Activated CD4-positive, alpha-beta T cell treated with anti-CD3 and anti-CD28 coated beads, Interleukin-2, amount 10 ng/mL, durations not matched to agents 7 days and 5 days (primary cell): ENCODE measurements around the gene BTAF1. TPM values are rescaled to one million over a fixed set of nuclear protein-coding genes. Genes with fewer than 3 reads are reported as not detected.

Source experiments
- CTCF ChIA-PET: fragments of 350-600 bp; sonication (Branson Sonifier 250); formaldehyde crosslinking; loops from one replicate; lab custom pipeline; 2021; ENCODE audit warnings: antibody characterized with exemption; lab: Charles Lee
- POLR2A ChIA-PET: fragments of 350-600 bp; sonication (Branson Sonifier 250); formaldehyde crosslinking; loops from one replicate; lab custom pipeline; 2021; ENCODE audit warnings: antibody characterized with exemption; lab: Charles Lee
- DNase-seq: peaks from one replicate; pipeline ENCODE4 v3.0.0-alpha.2; 2020
- H3K27ac Mint-ChIP-seq: one replicate; pipeline ENCODE4 v1.8.0; 2021; ENCODE audit warnings: mild to moderate bottlenecking, moderate library complexity, mixed read lengths
- H3K27me3 Mint-ChIP-seq: one replicate; pipeline ENCODE4 v1.8.0; 2021; ENCODE audit warnings: mixed read lengths
- H3K36me3 Mint-ChIP-seq: one replicate; pipeline ENCODE4 v1.8.0; 2021; ENCODE audit warnings: low read depth, mixed read lengths
- H3K4me1 Mint-ChIP-seq: one replicate; pipeline ENCODE4 v1.8.0; 2021; ENCODE audit warnings: mixed read lengths
- H3K4me3 Mint-ChIP-seq: one replicate; pipeline ENCODE4 v1.8.0; 2021; ENCODE audit warnings: mild to moderate bottlenecking, moderate library complexity, mixed read lengths
- H3K9me3 Mint-ChIP-seq: one replicate; pipeline ENCODE4 v1.8.0; 2021; ENCODE audit warnings: mixed read lengths
- total RNA-seq, 2 experiments: library from RNA; stranded (reverse); gene quantifications; one replicate each; pipeline ENCODE4 v1.2.3, GENCODE V29; 2021

The BTAF1 gene
- total RNA-seq, 2 experiments from 2014 or later = 41.9 to 47.3 TPM

DNA sequence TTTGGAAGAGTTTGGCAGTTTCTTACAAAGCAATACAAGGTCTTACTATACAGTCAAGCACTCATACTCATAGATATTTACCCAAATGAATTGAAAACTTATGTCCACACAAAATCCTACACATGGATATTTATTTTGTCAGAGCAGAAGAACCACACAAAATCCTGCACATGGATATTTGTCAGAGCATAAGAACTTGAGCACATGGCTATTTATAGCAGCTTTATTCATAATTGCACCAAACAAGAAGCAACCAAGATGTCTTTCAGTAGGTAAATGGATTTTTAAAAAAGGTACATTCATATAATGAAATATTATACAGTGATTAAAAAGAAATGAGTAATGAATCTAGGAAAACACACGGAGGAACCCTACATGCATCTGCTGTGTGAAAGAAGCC is 115.4 kb downstream of the BTAF1 start:
- CTCF ChIA-PET = interaction anchor here (0.6 kb wide), 1 partner anchor 19 kb away, joined by 3 read pairs; no protein-coding TSS in a partner anchor
- POLR2A ChIA-PET = no interaction called here
- Mint-ChIP-seq H3K4me1 (no peaks in the 10 kb centered on the region), H3K36me3 (peaks cover 14% of the 10 kb centered on the region), H3K9me3 (no peaks in the 10 kb centered on the region), H3K4me3 (no peak overlapping the region), H3K27ac (no peak overlapping the region), H3K27me3 (no peaks in the 10 kb centered on the region)
- no peak for DNase-seq

DNA sequence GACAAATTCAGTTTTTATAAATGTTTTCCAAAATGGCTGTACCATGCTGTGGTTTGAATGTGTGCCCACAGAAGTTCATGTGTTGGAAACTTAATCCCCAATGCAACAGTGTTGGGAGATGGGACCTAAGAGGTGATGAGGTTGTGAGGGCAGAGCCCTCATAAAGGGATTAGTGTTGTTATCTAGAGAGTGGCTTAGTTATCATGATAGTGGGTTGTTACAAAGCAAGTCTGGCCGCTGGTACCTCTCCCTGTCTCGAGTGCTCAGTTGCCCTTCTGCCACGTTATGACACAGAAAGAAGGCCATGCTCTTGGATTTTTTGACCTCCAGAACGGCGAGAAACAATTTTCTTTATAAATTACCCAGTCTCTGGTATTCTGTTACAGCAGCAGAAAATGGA is 119.0 kb downstream of the BTAF1 start:
- no peaks in the 10 kb centered on the region for H3K27me3 Mint-ChIP-seq
- ChIA-PET POLR2A (no interaction called here), CTCF (no interaction called here)
- no peak overlapping the region for H3K27ac Mint-ChIP-seq
- no peak for DNase-seq
- H3K4me3 Mint-ChIP-seq = no peak overlapping the region
- H3K4me1 Mint-ChIP-seq = peaks cover 3% of the 10 kb centered on the region
- H3K36me3 Mint-ChIP-seq = peaks cover 2% of the 10 kb centered on the region
- H3K9me3 Mint-ChIP-seq = no peaks in the 10 kb centered on the region

DNA sequence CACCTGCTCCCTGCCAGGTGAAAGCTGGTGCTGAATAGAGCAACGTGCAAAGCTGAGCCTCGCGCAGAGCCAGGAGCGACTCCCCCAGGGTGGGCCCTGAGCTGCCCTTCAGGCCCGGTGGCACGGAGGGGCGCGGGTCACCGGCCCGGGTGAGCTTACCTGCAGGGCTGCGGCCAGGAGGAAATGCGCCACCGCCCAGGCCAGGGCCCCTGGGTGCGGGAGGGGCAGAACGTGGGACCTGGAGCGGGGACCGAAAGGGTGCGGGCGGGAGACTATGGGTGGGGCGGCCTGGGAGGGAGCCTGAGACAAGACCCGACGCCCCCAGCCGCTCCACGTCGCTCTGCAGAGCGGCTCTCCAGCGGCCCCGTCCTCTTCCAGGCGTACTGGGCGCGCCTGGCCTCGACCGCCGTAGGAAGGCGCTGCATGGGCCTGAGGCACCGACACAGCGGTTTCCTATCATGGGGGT is 122.1 kb downstream of the BTAF1 start:
- Mint-ChIP-seq H3K4me1 (peaks cover 13% of the 10 kb centered on the region), H3K27ac (no peak overlapping the region), H3K4me3 (no peak overlapping the region), H3K27me3 (no peaks in the 10 kb centered on the region), H3K9me3 (no peaks in the 10 kb centered on the region), H3K36me3 (no peaks in the 10 kb centered on the region)
- CTCF ChIA-PET = interaction anchor here (0.5 kb wide), 1 partner anchor 177 kb away, joined by 3 read pairs; no protein-coding TSS in a partner anchor
- no peak for DNase-seq
- POLR2A ChIA-PET = no interaction called here

DNA sequence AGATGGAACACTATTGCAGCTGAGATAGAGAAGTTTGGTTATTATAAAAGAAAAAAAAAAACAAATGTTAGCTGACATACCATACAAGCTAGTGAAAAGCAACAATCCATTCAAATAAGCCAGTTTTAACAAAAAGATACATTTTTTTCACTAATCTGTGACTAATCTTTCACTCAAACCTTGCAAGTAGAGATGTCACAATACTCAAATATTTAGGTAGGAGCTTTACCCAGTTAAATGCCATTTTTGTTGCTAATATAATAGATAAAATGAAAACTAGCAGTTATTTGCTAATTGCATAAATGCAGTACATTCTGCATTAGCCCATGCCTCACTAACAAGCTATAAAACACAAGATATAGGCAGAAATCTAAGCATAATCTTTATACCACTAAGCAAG is 123.6 kb downstream of the BTAF1 start:
- H3K4me3 Mint-ChIP-seq = no peak overlapping the region
- no peak overlapping the region for H3K27ac Mint-ChIP-seq
- no peak for DNase-seq
- H3K36me3 Mint-ChIP-seq = no peaks in the 10 kb centered on the region
- H3K9me3 Mint-ChIP-seq = no peaks in the 10 kb centered on the region
- peaks cover 13% of the 10 kb centered on the region for H3K4me1 Mint-ChIP-seq
- ChIA-PET POLR2A (interaction anchor here (0.7 kb wide), 1 partner anchor 12 kb away, joined by 3 read pairs; no protein-coding TSS in a partner anchor), CTCF (interaction anchor here (0.8 kb wide), 1 partner anchor 17 kb away, joined by 3 read pairs; no protein-coding TSS in a partner anchor)
- no peaks in the 10 kb centered on the region for H3K27me3 Mint-ChIP-seq

DNA sequence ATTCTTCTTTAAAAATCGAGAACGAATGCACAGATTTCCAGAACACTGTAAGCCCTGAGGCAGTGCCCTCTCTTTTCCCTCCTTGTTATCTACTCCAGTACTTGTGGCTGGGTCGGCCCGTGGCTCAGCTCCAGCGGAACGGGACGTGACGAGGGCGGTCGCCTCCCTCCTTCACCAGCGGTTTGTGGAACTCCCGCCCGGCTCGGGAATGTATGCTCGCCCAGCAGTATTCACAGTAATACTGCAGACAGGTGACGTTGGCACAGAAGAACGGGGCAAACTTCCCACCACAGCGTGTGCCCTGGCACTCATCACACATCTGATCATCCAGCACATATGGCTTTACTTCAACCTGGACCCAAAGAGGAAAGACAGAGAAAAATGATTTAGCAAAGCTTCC is 128.5 kb downstream of the BTAF1 start:
- Mint-ChIP-seq H3K9me3 (no peaks in the 10 kb centered on the region), H3K27ac (no peak overlapping the region), H3K27me3 (no peaks in the 10 kb centered on the region), H3K4me1 (peaks cover 18% of the 10 kb centered on the region), H3K36me3 (no peaks in the 10 kb centered on the region), H3K4me3 (no peak overlapping the region)
- ChIA-PET CTCF (interaction anchor here (0.6 kb wide), 1 partner anchor 135 kb away, joined by 4 read pairs; no protein-coding TSS in a partner anchor), POLR2A (no interaction called here)
- DNase-seq = no peak

DNA sequence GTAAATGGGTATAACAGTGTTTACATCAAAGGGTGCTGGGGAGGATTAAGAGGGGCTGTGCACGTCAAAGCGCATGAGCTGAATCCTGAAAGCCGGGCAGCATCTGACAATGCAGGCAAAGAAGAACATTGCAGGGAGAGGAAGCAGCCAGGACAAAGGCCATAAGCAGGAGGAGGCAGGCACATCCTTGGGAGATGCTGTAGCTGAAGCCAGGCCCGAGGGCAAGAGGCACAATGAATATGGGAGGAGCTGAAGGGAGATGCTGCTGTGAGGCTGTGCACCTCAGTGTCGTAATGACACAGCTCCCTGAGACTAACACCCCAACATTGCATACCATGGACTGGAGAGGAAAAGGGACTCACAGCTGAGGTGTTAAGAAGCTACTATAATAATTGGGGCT is 129.2 kb downstream of the BTAF1 start:
- POLR2A ChIA-PET = no interaction called here
- no peaks in the 10 kb centered on the region for H3K36me3 Mint-ChIP-seq
- H3K27ac Mint-ChIP-seq = no peak overlapping the region
- peaks cover 13% of the 10 kb centered on the region for H3K4me1 Mint-ChIP-seq
- H3K4me3 Mint-ChIP-seq = no peak overlapping the region
- H3K9me3 Mint-ChIP-seq = no peaks in the 10 kb centered on the region
- H3K27me3 Mint-ChIP-seq = no peaks in the 10 kb centered on the region
- DNase-seq = no peak
- CTCF ChIA-PET = interaction anchor here (0.6 kb wide), 1 partner anchor 468 kb away, joined by 3 read pairs; no protein-coding TSS in a partner anchor

DNA sequence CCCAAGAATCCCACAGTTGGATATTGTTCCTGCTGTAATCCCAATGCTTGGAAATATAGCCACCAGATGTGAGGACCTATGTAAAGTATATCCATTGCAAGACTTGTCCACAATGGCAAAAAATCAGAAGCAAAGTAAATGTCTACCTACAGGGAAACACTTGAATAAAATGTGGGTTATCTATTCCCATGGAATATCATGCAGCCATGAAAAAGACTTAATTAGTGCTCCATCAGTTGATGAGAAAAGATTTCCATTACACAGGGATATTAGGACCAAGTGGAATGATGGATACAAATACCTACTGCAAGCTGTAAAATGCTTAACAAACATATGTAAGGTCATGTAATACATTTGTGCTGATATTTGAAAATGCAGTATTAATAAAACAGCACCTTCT is 131.2 kb downstream of the BTAF1 start:
- ChIA-PET CTCF (no interaction called here), POLR2A (no interaction called here)
- Mint-ChIP-seq H3K36me3 (no peaks in the 10 kb centered on the region), H3K27me3 (no peaks in the 10 kb centered on the region), H3K9me3 (no peaks in the 10 kb centered on the region), H3K4me1 (peaks cover 4% of the 10 kb centered on the region), H3K4me3 (no peak overlapping the region), H3K27ac (no peak overlapping the region)
- no peak for DNase-seq

DNA sequence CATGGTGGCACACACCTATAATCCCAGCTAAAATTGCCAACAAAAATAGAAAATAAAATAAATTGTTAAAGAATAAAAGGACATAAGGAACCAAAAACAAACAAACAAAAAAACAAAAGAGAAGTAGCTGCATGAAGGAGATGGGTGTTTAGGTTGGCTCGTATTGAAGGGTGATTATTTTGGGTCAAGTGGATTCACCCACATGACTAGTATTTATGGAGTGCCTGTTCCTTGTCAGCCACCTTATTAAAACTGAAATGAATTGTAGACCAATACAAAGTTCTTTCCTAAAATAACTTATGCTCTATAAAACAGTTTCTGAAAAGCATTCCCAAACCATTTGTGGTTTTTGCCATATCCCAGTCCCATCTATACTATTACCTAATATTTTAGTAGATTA is 138.7 kb downstream of the BTAF1 start:
- Mint-ChIP-seq H3K4me3 (no peak overlapping the region), H3K27me3 (no peaks in the 10 kb centered on the region), H3K36me3 (no peaks in the 10 kb centered on the region), H3K9me3 (no peaks in the 10 kb centered on the region), H3K27ac (no peak overlapping the region), H3K4me1 (no peaks in the 10 kb centered on the region)
- ChIA-PET CTCF (no interaction called here), POLR2A (no interaction called here)
- no peak for DNase-seq

DNA sequence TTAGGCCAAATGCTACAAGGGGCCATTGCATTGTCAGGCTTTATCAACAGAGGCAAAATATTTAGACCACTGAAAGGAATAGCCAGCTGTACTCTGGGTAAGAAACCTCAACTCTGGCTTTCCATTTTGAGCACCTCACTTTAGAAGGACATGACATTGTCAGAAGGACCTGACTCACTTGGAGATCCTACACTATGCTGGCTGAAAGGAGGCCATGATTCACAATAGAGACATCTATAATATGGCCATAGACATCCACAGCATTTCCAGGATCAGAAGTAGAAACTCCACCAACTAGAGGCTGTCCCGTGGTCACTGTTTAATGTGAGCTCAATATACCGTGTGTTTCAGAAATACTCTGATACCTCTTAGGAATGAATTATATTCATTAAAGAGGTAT is 140.9 kb downstream of the BTAF1 start:
- Mint-ChIP-seq H3K4me1 (no peaks in the 10 kb centered on the region), H3K27me3 (no peaks in the 10 kb centered on the region), H3K9me3 (no peaks in the 10 kb centered on the region), H3K4me3 (no peak overlapping the region), H3K27ac (no peak overlapping the region), H3K36me3 (no peaks in the 10 kb centered on the region)
- DNase-seq = no peak
- ChIA-PET CTCF (interaction anchor here (1.2 to 1.5 kb wide), 2 partner anchors 8 to 17 kb away, joined by 3 read pairs; no protein-coding TSS in a partner anchor), POLR2A (no interaction called here)

DNA sequence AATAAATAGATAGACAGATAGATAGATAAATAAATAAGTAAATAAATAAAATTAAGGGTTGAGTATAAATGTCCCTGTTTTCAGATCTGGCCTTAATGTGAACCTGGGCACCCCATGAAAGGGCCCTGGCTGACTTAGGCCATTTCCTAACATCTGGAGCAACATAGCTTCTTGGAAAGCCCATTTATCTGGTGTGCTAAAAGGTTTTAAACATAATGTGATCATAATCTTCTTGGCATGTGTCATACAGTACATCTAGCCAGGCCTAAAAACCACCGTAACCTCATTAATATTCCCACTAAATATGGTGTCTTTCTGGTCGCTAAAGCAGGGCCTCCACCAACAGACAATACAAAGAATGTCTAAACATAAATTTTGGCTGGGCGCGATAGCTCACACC is 142.8 kb downstream of the BTAF1 start:
- POLR2A ChIA-PET = no interaction called here
- Mint-ChIP-seq H3K4me3 (no peak overlapping the region), H3K4me1 (no peaks in the 10 kb centered on the region), H3K27ac (no peak overlapping the region), H3K27me3 (no peaks in the 10 kb centered on the region), H3K36me3 (no peaks in the 10 kb centered on the region), H3K9me3 (no peaks in the 10 kb centered on the region)
- CTCF ChIA-PET = interaction anchor here (1.1 kb wide), 1 partner anchor 15 kb away, joined by 3 read pairs; no protein-coding TSS in a partner anchor
- DNase-seq = no peak

DNA sequence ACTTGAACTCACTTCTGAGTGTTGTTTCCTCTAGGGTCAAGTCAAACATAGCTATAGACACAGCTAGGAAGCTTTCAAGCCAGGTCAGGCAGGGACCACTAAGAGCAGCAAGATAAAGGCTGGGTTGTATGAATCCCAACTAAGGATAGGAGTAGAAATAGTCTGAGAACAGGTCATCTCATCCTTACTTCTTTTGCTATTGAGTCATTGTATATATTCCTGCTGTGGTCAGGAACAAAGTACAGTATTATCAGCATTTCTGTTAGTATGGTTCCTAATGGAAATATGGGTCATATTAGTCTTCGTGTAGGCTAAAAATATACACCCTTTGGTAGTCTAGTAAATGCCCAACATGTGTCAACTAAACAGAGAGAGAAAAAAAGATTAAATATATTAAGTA is 145.3 kb downstream of the BTAF1 start:
- no peak for DNase-seq

DNA sequence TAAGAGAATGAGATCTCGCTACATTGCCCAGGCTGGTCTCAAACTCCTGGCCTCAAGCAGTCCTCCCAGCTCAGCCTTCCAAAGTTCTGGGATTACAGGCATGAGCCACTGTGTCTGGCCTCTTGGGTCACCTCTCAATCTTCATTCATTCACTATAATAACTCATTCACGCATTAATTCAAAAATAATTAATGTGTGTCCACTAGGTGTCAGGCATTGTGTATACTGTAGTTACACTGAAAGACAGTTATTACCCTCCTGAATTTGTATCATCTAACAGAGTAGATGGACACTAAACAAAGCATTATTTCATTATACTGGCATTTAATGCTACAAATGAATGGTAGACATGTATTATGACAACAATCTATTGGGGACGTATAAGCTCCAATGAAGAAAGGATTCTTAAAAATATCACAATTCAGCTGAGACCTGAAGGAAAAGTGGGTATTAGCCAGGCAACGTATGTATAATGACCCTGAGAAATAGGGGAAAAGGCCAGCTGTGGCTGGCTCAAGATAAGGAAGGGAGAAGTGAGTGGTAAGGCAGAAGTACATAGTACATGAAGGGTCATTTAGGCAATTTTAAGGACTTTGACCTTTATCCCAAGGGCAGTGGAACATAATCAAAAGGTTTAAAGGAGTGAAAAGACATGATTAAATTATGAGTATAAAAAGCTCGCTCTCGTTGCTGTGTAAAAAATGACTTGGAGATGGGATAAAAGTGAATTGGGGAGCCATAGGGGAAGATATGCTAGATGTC is 150.7 kb downstream of the BTAF1 start:
- no peaks in the 10 kb centered on the region for H3K36me3 Mint-ChIP-seq
- ChIA-PET CTCF (no interaction called here), POLR2A (no interaction called here)
- no peaks in the 10 kb centered on the region for H3K27me3 Mint-ChIP-seq
- no peaks in the 10 kb centered on the region for H3K4me1 Mint-ChIP-seq
- no peak overlapping the region for H3K4me3 Mint-ChIP-seq
- no peak for DNase-seq
- no peaks in the 10 kb centered on the region for H3K9me3 Mint-ChIP-seq
- H3K27ac Mint-ChIP-seq = no peak overlapping the region

More for the DNA sequence above, 145.3 kb downstream of the BTAF1 start:
- no peaks in the 10 kb centered on the region for H3K27me3 Mint-ChIP-seq
- ChIA-PET CTCF (interaction anchor here (1.0 kb wide), 1 partner anchor 10 kb away, joined by 3 read pairs; no protein-coding TSS in a partner anchor), POLR2A (no interaction called here)
- no peak overlapping the region for H3K27ac Mint-ChIP-seq
- H3K9me3 Mint-ChIP-seq = no peaks in the 10 kb centered on the region
- no peaks in the 10 kb centered on the region for H3K4me1 Mint-ChIP-seq
- H3K36me3 Mint-ChIP-seq = no peaks in the 10 kb centered on the region
- H3K4me3 Mint-ChIP-seq = no peak overlapping the region

DNA sequence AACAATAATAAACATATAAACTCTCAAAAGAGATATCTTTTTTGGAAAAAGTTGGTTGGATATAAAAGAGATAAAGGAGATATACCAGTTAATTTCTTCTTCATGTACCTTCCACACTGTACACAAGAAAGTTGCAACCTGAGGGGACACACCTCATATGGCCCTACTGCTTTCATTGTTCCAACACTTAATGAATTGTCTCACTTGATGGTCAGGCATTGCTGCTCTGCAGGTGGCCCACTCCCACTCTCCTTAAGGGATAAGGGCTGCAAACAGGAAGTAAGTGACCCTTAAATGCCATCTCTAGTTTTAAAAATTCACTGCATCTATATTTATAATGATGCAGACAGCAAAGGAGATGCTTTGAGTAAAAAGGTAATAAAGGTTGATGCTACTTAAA is 152.3 kb downstream of the BTAF1 start:
- POLR2A ChIA-PET = no interaction called here
- CTCF ChIA-PET = no interaction called here
- H3K9me3 Mint-ChIP-seq = no peaks in the 10 kb centered on the region
- no peaks in the 10 kb centered on the region for H3K27me3 Mint-ChIP-seq
- no peaks in the 10 kb centered on the region for H3K36me3 Mint-ChIP-seq
- no peak overlapping the region for H3K27ac Mint-ChIP-seq
- no peak overlapping the region for H3K4me3 Mint-ChIP-seq
- DNase-seq = no peak
- H3K4me1 Mint-ChIP-seq = no peaks in the 10 kb centered on the region
